CD8-positive, alpha-beta memory T cell (primary cell): ENCODE data around the gene SFXN5. TPM values are rescaled to one million over a fixed set of nuclear protein-coding genes. Genes with fewer than 3 reads are reported as not detected.
A peak's percentile ranks its signal among the peaks of the same experiment; 100 is the strongest.

Source experiments
- CTCF ChIA-PET: fragments of 350-600 bp; sonication (Branson Sonifier 250); formaldehyde crosslinking; loops from one replicate; lab custom pipeline; 2021; ENCODE audit warnings: antibody characterized with exemption; lab: Charles Lee
- POLR2A ChIA-PET: fragments of 350-600 bp; sonication (Branson Sonifier 250); formaldehyde crosslinking; loops from one replicate; lab custom pipeline; 2021; ENCODE audit warnings: antibody characterized with exemption; lab: Charles Lee
- DNase-seq, 5 donors: peaks; one replicate each; pipeline versions ENCODE4 v3.0.0 to v3.0.0-alpha.2; 2020 to 2022; ENCODE audit warnings: mixed read lengths in 1 of 5
- H3K27ac ChIP-seq: one replicate; pipeline ENCODE4 v1.7.0; 2013; ENCODE audit warnings: low read depth, mild to moderate bottlenecking, low read length, moderate library complexity
- H3K27me3 ChIP-seq: 2 replicates; pipeline ENCODE4 v1.7.0; 2013; ENCODE audit warnings: low read length, mild to moderate bottlenecking; ENCODE audit not compliant: insufficient read depth, poor library complexity, severe bottlenecking
- H3K36me3 ChIP-seq: 2 replicates; pipeline ENCODE4 v1.7.0; 2013; ENCODE audit warnings: mild to moderate bottlenecking, low read length, moderate library complexity; ENCODE audit not compliant: insufficient read depth
- H3K4me1 ChIP-seq: 2 replicates; pipeline ENCODE4 v1.7.0; 2013; ENCODE audit warnings: mild to moderate bottlenecking, low read length, moderate library complexity; ENCODE audit not compliant: insufficient read depth
- H3K4me3 ChIP-seq: 2 replicates; pipeline ENCODE4 v1.7.0; 2013; ENCODE audit warnings: mild to moderate bottlenecking, low read length
- H3K9me3 ChIP-seq: 2 replicates; pipeline ENCODE4 v1.7.0; 2013; ENCODE audit warnings: mild to moderate bottlenecking, low read length
- H3K27ac Mint-ChIP-seq, 8 donors: one replicate each; pipeline ENCODE4 v1.8.0; 2020 to 2021; ENCODE audit warnings: mixed read lengths in 8 of 8, mild to moderate bottlenecking in 6 of 8, inconsistent platforms in 3 of 8, moderate library complexity in 3 of 8
- H3K27me3 Mint-ChIP-seq, 2 donors: one replicate each; pipeline ENCODE4 v1.8.0; 2020 to 2021; ENCODE audit warnings: mixed read lengths in 2 of 2, mild to moderate bottlenecking in 1 of 2, moderate library complexity in 1 of 2
- H3K36me3 Mint-ChIP-seq, 3 donors: one replicate each; pipeline ENCODE4 v1.8.0; 2020 to 2021; ENCODE audit warnings: mixed read lengths in 3 of 3, inconsistent platforms in 1 of 3, mild to moderate bottlenecking in 1 of 3
- H3K4me1 Mint-ChIP-seq, 3 donors: one replicate each; pipeline ENCODE4 v1.8.0; 2020 to 2021; ENCODE audit warnings: mixed read lengths in 3 of 3, inconsistent platforms in 1 of 3, mild to moderate bottlenecking in 1 of 3
- H3K4me3 Mint-ChIP-seq, 7 donors: one replicate each; pipeline ENCODE4 v1.8.0; 2020 to 2021; ENCODE audit warnings: mixed read lengths in 7 of 7, mild to moderate bottlenecking in 6 of 7, moderate library complexity in 4 of 7, inconsistent platforms in 2 of 7
- H3K9me3 Mint-ChIP-seq, 5 donors: one replicate each; pipeline ENCODE4 v1.8.0; 2020 to 2022; ENCODE audit warnings: mixed read lengths in 5 of 5, mild to moderate bottlenecking in 3 of 5, moderate library complexity in 2 of 5, inconsistent platforms in 1 of 5
- polyA plus RNA-seq: library from polyadenylated mRNA; unstranded; fragments of 300-500 nt; fragmentation: Illumina TruSeq; gene quantifications from one replicate; pipeline ENCODE4 v1.2.3, GENCODE V29; 2021
- total RNA-seq, 2 experiments: library from RNA; stranded (reverse); gene quantifications; one replicate each; pipeline ENCODE4 v1.2.3, GENCODE V29; 2021

Gene SFXN5
- total and polyA plus RNA-seq, 3 experiments from 2014 or later, result 1.8 to 19.1 (median 16.8) TPM

- DNase-seq, result no peak
- H3K9me3 Mint-ChIP-seq, result no peaks in the 10 kb centered on the region
- CTCF ChIA-PET, result no interaction called here
- H3K27ac Mint-ChIP-seq, result peak overlapping the region in 2 of 8 donors; percentile 19 to 21
- H3K9me3 ChIP-seq, result no peaks in the 10 kb centered on the region
- no peaks in the 10 kb centered on the region for H3K4me1 ChIP-seq
- POLR2A ChIA-PET, result no interaction called here
- peaks cover 23 to 41% (median 32%) of the 10 kb centered on the region in 3 donors for H3K4me1 Mint-ChIP-seq
- H3K36me3 ChIP-seq, result no peaks in the 10 kb centered on the region
- no peak overlapping the region for H3K4me3 ChIP-seq
- no peak overlapping the region for H3K4me3 Mint-ChIP-seq
- H3K27ac ChIP-seq, result no peak overlapping the region
- H3K27me3 ChIP-seq, result no peaks in the 10 kb centered on the region
- H3K36me3 Mint-ChIP-seq, result peaks cover 0 to 4% (median 0%) of the 10 kb centered on the region in 3 donors
- peaks cover 0 to 7% of the 10 kb centered on the region in 2 donors for H3K27me3 Mint-ChIP-seq
Measured at GRCh38 chr2:73105511-73105971, 34.0 kb upstream of the SFXN5 start.

GRCh38 chr2:73104933-73105332 lies 33.4 kb upstream of the SFXN5 start:
- H3K9me3 ChIP-seq, result no peaks in the 10 kb centered on the region
- Mint-ChIP-seq H3K36me3 (peaks cover 0 to 4% (median 0%) of the 10 kb centered on the region in 3 donors), H3K27ac (peak overlapping the region in 2 of 8 donors; percentile 20 to 73), H3K9me3 (no peaks in the 10 kb centered on the region), H3K4me3 (no peak overlapping the region), H3K4me1 (peaks cover 22 to 43% (median 29%) of the 10 kb centered on the region in 3 donors), H3K27me3 (peaks cover 0 to 7% of the 10 kb centered on the region in 2 donors)
- H3K36me3 ChIP-seq, result no peaks in the 10 kb centered on the region
- no peak for DNase-seq
- H3K4me1 ChIP-seq, result no peaks in the 10 kb centered on the region
- H3K27me3 ChIP-seq, result no peaks in the 10 kb centered on the region
- no peak overlapping the region for H3K4me3 ChIP-seq
- CTCF ChIA-PET, result no interaction called here
- POLR2A ChIA-PET, result no interaction called here
- H3K27ac ChIP-seq, result no peak overlapping the region

- Histone ChIP-seq H3K9me3 (no peaks in the 10 kb centered on the region), H3K36me3 (no peaks in the 10 kb centered on the region), H3K4me1 (no peaks in the 10 kb centered on the region), H3K27ac (no peak overlapping the region), H3K27me3 (no peaks in the 10 kb centered on the region), H3K4me3 (no peak overlapping the region)
- peaks cover 0 to 4% (median 0%) of the 10 kb centered on the region in 3 donors for H3K36me3 Mint-ChIP-seq
- peaks cover 0 to 6% of the 10 kb centered on the region in 2 donors for H3K27me3 Mint-ChIP-seq
- peak overlapping the region in 4 of 8 donors; percentile 2 to 76 (median 28) for H3K27ac Mint-ChIP-seq
- ChIA-PET CTCF (interaction anchor here (1.3 kb wide), 1 partner anchor 74 kb away, joined by 3 read pairs; no protein-coding TSS in a partner anchor), POLR2A (no interaction called here)
- no peak for DNase-seq
- no peaks in the 10 kb centered on the region for H3K9me3 Mint-ChIP-seq
- H3K4me1 Mint-ChIP-seq, result peaks cover 17 to 31% (median 22%) of the 10 kb centered on the region in 3 donors
- H3K4me3 Mint-ChIP-seq, result peak overlapping the region in 2 of 7 donors; percentile 15 to 63
Measured at GRCh38 chr2:73103018-73103542, 31.6 kb upstream of the SFXN5 start.

GRCh38 chr2:73101626-73102256 lies 30.2 kb upstream of the SFXN5 start:
- peaks cover 0 to 4% (median 0%) of the 10 kb centered on the region in 3 donors for H3K36me3 Mint-ChIP-seq
- POLR2A ChIA-PET, result no interaction called here
- Histone ChIP-seq H3K36me3 (no peaks in the 10 kb centered on the region), H3K27ac (no peak overlapping the region), H3K27me3 (no peaks in the 10 kb centered on the region), H3K4me3 (no peak overlapping the region), H3K4me1 (no peaks in the 10 kb centered on the region), H3K9me3 (no peaks in the 10 kb centered on the region)
- peaks cover 0 to 8% of the 10 kb centered on the region in 2 donors for H3K27me3 Mint-ChIP-seq
- peak in 1 of 5 donors; percentile 13 for DNase-seq
- no peak overlapping the region for H3K4me3 Mint-ChIP-seq
- peaks cover 5 to 20% (median 10%) of the 10 kb centered on the region in 3 donors for H3K4me1 Mint-ChIP-seq
- CTCF ChIA-PET, result interaction anchor here (1.3 kb wide), 1 partner anchor 76 kb away, joined by 3 read pairs; no protein-coding TSS in a partner anchor
- no peak overlapping the region for H3K27ac Mint-ChIP-seq
- H3K9me3 Mint-ChIP-seq, result no peaks in the 10 kb centered on the region

GRCh38 chr2:73100956-73101355 lies 29.4 kb upstream of the SFXN5 start:
- no peaks in the 10 kb centered on the region for H3K36me3 ChIP-seq
- DNase-seq, result peak in 1 of 5 donors; percentile 15
- ChIA-PET POLR2A (no interaction called here), CTCF (no interaction called here)
- no peaks in the 10 kb centered on the region for H3K27me3 ChIP-seq
- Mint-ChIP-seq H3K9me3 (no peaks in the 10 kb centered on the region), H3K36me3 (peaks cover 0 to 4% (median 0%) of the 10 kb centered on the region in 3 donors), H3K4me3 (no peak overlapping the region), H3K27ac (no peak overlapping the region), H3K27me3 (peaks cover 0 to 8% of the 10 kb centered on the region in 2 donors), H3K4me1 (peaks cover 5 to 26% (median 10%) of the 10 kb centered on the region in 3 donors)
- no peaks in the 10 kb centered on the region for H3K9me3 ChIP-seq
- H3K4me1 ChIP-seq, result no peaks in the 10 kb centered on the region
- no peak overlapping the region for H3K4me3 ChIP-seq
- no peak overlapping the region for H3K27ac ChIP-seq

- no peaks in the 10 kb centered on the region for H3K4me1 ChIP-seq
- POLR2A ChIA-PET, result no interaction called here
Measured at GRCh38 chr2:73099486-73099885, 28.0 kb upstream of the SFXN5 start.

GRCh38 chr2:73095910-73096309 lies 24.4 kb upstream of the SFXN5 start:
- peak overlapping the region in 1 of 8 donors; percentile 52 for H3K27ac Mint-ChIP-seq
- CTCF ChIA-PET, result interaction anchor here (0.9 to 2.1 kb wide), 2 partner anchors 9 to 81 kb away, joined by 3 to 6 read pairs; no protein-coding TSS in a partner anchor
- POLR2A ChIA-PET, result no interaction called here

More at GRCh38 chr2:73099486-73099885, 28.0 kb upstream of the SFXN5 start:
- H3K9me3 ChIP-seq, result no peaks in the 10 kb centered on the region
- DNase-seq, result no peak
- H3K27ac Mint-ChIP-seq, result peak overlapping the region in 1 of 8 donors; percentile 61
- H3K9me3 Mint-ChIP-seq, result no peaks in the 10 kb centered on the region
- no peak overlapping the region for H3K4me3 ChIP-seq
- H3K27me3 Mint-ChIP-seq, result peaks cover 0 to 8% of the 10 kb centered on the region in 2 donors
- H3K36me3 Mint-ChIP-seq, result peaks cover 0 to under 1% (median 0%) of the 10 kb centered on the region in 3 donors
- H3K36me3 ChIP-seq, result no peaks in the 10 kb centered on the region
- H3K4me3 Mint-ChIP-seq, result no peak overlapping the region
- peaks cover 5 to 26% (median 7%) of the 10 kb centered on the region in 3 donors for H3K4me1 Mint-ChIP-seq
- no peaks in the 10 kb centered on the region for H3K27me3 ChIP-seq
- no peak overlapping the region for H3K27ac ChIP-seq
- CTCF ChIA-PET, result interaction anchor here (1.0 to 2.5 kb wide), 4 partner anchors 11 to 78 kb away, joined by 3 to 8 read pairs (median 4); partner anchors contain the start of gene RAB11FIP5

More at GRCh38 chr2:73095910-73096309, 24.4 kb upstream of the SFXN5 start:
- no peaks in the 10 kb centered on the region for H3K36me3 Mint-ChIP-seq
- Histone ChIP-seq H3K27ac (no peak overlapping the region), H3K36me3 (no peaks in the 10 kb centered on the region), H3K27me3 (no peaks in the 10 kb centered on the region), H3K9me3 (no peaks in the 10 kb centered on the region), H3K4me3 (no peak overlapping the region), H3K4me1 (no peaks in the 10 kb centered on the region)
- DNase-seq, result no peak
- H3K4me1 Mint-ChIP-seq, result peaks cover 0 to 9% (median 0%) of the 10 kb centered on the region in 3 donors
- H3K4me3 Mint-ChIP-seq, result no peak overlapping the region
- peaks cover 0 to 3% of the 10 kb centered on the region in 2 donors for H3K27me3 Mint-ChIP-seq
- H3K9me3 Mint-ChIP-seq, result no peaks in the 10 kb centered on the region
